ENCODE results near the gene PALM2AKAP2.

Gene PALM2AKAP2

GRCh38 chr9:109770101-109770500 is 9.9 kb upstream of the PALM2AKAP2 start:
- no peak overlapping the region for H3K4me3 ChIP-seq (ENCODE audit: low read depth, low read length)
- no peak for DNase-seq (ENCODE audit: low read depth)
- TF ChIP-seq CTCF (conservative IDR thresholded peaks at IDR 0.05; ENCODE audit: low read depth, low read length), result no peak

DNA sequence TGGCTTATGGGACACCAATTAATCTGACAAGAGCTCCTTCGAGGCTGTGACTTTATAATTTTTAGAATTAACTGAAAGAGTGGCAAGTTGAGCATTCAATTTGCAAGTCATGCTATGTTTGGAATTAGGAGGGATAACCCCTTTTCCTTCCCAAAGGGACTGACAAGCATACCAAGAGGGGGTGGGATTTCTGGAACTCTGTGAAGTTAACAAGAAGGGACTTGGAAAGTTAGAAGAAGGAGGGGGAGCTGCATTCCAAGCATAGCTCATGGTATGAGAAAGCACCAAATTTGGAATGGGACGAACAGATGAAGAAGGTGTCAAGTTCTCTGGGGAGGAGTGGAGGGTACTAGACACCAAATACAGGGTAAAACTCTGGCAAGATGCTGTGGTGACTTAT is 8.9 kb upstream of the PALM2AKAP2 start:
- no peak overlapping the region for H3K4me3 ChIP-seq (ENCODE audit: low read depth, low read length)
- TF ChIP-seq CTCF (conservative IDR thresholded peaks at IDR 0.05; ENCODE audit: low read depth, low read length), result no peak
- peak; percentile 59 for DNase-seq (ENCODE audit: low read depth)

GRCh38 chr9:109771796-109772531 is 8.0 kb upstream of the PALM2AKAP2 start:
- no peak overlapping the region for H3K4me3 ChIP-seq (ENCODE audit: low read depth, low read length)
- TF ChIP-seq CTCF (conservative IDR thresholded peaks at IDR 0.05; ENCODE audit: low read depth, low read length), result no peak
- peak; percentile 50 for DNase-seq (ENCODE audit: low read depth)

DNA sequence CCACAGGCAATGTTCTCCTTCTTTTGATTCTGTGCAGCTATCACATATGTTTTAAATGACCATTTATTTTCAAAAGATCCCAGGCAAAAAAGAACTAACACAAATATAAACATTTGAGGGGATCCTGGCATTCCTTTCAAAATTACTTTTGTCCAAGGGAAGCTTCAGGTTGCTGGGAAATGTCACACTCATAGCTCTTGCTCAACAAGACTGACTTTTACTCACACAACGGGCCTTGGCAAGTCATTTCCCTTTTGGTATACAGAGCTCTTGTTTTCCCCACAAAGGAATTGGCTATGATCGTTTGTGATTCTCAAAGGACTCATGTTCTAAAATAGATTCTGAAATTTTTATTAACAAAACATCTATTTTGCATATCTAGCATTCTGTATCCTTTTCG is 4.5 kb upstream of the PALM2AKAP2 start:
- DNase-seq (ENCODE audit: low read depth), result peak; percentile 25
- TF ChIP-seq CTCF (conservative IDR thresholded peaks at IDR 0.05; ENCODE audit: low read depth, low read length), result no peak
- H3K4me3 ChIP-seq (ENCODE audit: low read depth, low read length), result no peak overlapping the region

- no peak for TF ChIP-seq CTCF (conservative IDR thresholded peaks at IDR 0.05; ENCODE audit: low read depth, low read length)
- no peak for DNase-seq (ENCODE audit: low read depth)
- no peak overlapping the region for H3K4me3 ChIP-seq (ENCODE audit: low read depth, low read length)
Measured at GRCh38 chr9:109776391-109776790, 3.6 kb upstream of the PALM2AKAP2 start.

DNA sequence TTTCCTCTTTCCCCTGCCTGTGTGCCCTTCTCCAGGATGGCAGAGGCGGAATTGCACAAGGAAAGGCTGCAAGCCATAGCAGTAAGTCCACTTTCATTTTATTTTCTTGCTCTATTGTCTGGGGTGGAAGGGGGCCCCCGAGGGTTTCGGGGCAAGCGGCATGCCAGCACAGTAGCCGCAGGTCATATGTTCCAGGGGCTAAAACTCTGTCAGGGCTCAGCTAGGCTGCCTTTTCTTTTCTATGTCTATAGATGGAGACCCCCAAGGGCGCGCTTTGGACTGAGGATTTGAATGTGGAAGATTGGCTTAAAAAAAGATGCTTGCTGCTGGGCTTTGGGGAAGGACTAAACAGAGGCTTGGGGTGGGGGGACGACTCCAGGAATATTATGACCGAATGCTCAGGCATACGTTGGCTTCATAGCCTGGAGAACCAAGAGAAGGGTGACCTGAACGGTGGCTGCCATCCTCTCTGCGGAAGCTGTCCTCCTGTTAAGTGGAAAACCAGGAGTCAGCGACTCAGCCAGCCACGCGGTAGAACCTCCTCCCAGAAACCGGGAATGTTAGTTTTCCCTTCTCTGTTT is 545 bp downstream of the PALM2AKAP2 start:
- DNase-seq (ENCODE audit: low read depth), result peak; percentile 15
- no peak for TF ChIP-seq CTCF (conservative IDR thresholded peaks at IDR 0.05; ENCODE audit: low read depth, low read length)
- H3K4me3 ChIP-seq (ENCODE audit: low read depth, low read length), result peak overlapping the region; percentile 75

GRCh38 chr9:109781086-109781485 is 1.1 kb downstream of the PALM2AKAP2 start:
- TF ChIP-seq CTCF (conservative IDR thresholded peaks at IDR 0.05; ENCODE audit: low read depth, low read length), result no peak
- DNase-seq (ENCODE audit: low read depth), result peak; percentile 8
- H3K4me3 ChIP-seq (ENCODE audit: low read depth, low read length), result peak overlapping the region; percentile 75

Measured in choroid plexus epithelial cell (primary cell).